Choroid plexus epithelial cell (primary cell): Measurements from ENCODE around the gene HLA-DMB.

Source experiments
- DNase-seq: peaks from one replicate; pipeline ENCODE4 v3.0.0-alpha.2; 2010; ENCODE audit warnings: low read depth
- H3K4me3 ChIP-seq: 2 replicates; pipeline ENCODE4 v1.5.1; 2011; ENCODE audit warnings: low read depth, mild to moderate bottlenecking, control low read depth, low read length, moderate library complexity
- CTCF ChIP-seq: conservative IDR thresholded peaks from 2 replicates; pipeline ENCODE4 v1.5.1; 2011; ENCODE audit warnings: low read depth, mild to moderate bottlenecking, control low read depth, inconsistent platforms, low read length, moderate library complexity

The HLA-DMB gene

DNA sequence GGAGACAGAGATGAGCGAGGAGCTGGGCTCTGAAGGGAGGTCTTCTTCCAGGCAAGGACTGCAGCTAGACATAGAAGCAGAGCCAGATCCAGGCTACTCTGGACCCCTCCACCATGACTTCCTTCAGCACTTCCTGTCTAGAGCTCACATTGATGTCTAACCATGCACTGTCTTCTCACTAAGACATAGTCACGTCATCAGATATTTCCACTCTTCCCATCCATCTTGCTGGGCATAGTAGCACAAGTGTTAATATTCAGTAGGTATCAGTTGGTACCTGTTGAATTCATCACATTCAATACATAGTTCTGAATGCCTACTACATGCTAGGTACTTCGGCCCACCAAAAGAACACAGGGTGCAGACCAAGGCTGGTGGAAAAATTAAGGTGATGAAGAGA lies 9.2 kb upstream of the HLA-DMB start:
- H3K4me3 ChIP-seq = no peak overlapping the region
- TF ChIP-seq CTCF = no peak
- DNase-seq = no peak

DNA sequence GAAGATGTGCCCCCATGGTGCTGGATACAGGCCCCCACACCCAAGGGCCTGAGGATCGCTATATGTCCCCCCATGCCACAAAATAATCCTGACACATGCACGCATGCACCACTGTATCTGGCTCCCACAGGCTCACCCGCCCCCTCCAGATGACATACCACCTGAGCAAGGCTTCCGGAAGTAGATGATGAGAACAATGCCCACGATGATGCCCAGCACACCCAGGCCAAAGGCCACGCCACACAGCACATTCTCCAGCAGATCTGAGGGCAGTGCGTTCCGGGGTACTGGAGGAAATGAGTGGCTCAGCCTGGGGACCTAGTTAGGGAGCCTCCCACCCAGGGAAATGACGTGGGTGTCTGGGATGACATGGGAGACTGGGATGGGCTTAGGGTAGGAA lies 8.3 kb upstream of the HLA-DMB start:
- H3K4me3 ChIP-seq = no peak overlapping the region
- DNase-seq = no peak
- no peak for TF ChIP-seq CTCF

GRCh38 chr6:32947552-32948465 lies 7.0 kb upstream of the HLA-DMB start:
- H3K4me3 ChIP-seq = no peak overlapping the region
- DNase-seq = peak; percentile 65
- peak; percentile 63 for TF ChIP-seq CTCF

DNA sequence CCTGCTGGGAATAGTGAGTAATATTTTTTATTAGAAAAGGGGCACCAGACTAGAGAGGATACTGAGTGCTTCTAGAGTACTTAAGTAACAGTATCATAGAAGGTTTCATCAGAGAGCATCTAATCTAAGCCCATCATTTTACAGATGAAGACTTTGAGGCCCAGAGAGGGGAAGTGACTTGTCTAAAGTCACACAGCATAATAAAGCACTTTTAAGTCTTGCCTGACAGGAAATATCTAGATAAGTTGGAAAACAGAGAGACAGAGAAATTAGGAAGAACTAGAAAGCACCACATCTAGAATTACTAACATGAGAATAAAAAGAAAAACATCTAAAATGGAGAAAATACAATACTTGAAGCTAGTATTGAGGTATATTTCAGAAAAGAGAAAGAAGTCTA lies 6.1 kb upstream of the HLA-DMB start:
- H3K4me3 ChIP-seq = no peak overlapping the region
- no peak for TF ChIP-seq CTCF
- DNase-seq = no peak

DNA sequence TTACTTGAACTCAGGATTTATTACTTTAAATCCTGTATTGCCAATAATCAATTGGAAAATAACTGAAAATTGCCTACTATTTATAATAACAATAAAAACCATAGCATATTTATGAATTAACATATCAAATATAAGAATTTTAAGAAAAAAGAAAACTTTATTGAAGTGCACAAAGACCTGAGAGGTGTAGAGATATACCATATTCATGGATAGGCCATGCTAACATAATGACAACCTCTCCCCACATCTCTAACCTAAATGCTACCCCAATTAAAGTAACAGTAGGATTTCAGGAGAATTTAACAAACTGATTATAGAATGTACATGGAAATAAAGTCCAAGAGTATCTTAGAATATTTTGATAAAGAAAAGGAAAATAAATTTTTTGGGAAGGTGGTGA lies 5.1 kb upstream of the HLA-DMB start:
- TF ChIP-seq CTCF = no peak
- no peak overlapping the region for H3K4me3 ChIP-seq
- no peak for DNase-seq

DNA sequence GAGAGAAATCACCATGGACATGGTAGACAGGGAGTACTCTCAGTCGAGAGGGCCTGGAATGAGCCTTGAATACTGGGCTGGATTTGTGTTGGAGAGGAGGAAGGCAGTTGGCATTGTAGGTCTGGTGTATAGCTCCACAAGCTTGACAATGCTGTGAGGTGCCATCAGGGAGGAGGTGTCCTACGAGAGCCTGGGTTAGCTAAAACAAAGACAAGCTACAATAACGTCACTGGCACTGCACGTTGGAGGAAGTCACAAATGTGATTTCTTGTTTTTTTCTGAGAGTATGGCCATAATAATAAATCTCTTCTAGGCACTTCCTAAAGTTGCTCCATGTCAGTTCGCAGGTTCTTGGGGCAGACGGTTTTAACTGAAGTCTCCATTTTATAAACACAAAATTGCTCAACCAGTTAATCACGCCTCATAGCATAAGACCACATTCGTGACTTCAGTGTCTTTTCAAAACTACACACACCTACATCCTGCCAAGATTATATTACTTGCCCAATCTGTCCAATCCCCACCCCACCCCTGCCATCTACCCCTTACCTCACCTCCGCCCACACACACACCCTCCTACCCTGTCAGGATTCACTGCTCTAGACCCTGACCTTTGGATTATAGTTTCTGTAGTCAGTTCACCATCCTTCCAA lies 4.4 kb upstream of the HLA-DMB start:
- no peak overlapping the region for H3K4me3 ChIP-seq
- no peak for TF ChIP-seq CTCF
- DNase-seq = no peak
